Measurements from ENCODE around the gene PPP1R3F. TPM values are rescaled to one million over a fixed set of nuclear protein-coding genes. Genes with fewer than 3 reads are reported as not detected.

The PPP1R3F gene
- total RNA-seq, 1 experiment from 2014 or later, result 7.3 TPM

DNA sequence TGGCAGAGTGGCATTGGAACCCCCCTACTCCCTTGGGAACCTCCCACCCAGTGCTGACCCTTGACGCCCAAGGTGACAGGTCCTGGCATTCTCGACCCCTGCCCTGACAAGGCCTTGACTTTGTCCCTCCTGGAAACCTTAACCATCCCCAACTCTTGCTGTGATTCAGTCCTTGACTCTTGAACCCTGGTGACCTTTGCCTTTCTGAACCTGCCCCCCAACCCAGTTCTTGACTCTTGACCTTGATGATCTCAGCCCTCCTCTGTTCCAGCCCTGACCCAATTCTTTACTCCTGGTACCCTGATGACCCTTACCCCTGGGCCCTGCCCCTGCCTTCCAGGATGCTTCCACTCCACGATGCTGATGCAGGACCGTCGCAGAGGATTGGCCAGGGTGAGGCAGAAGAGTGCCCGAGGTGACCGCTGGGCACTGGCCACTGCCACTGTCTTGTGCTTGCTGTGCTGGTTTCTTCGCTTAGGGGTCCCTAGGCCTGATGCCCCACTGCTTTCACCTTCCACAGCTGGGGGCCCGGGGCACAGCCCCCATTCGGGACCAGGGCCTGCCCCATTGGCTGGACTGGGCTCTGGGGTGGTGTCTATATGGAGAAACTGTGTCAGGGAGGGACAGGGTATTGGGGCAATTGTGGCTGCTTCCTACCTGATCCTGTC lies 38.1 kb upstream of the PPP1R3F start:
- DNase-seq, result no peak
- Histone ChIP-seq H2BK15ac (ENCODE audit: low read depth, low read length) (no peak overlapping the region), H3K18ac (ENCODE audit: insufficient read length, low read depth, low read length) (no peak overlapping the region), H3K4ac (ENCODE audit: low read depth, low read length) (no peak overlapping the region), H3K9me3 (ENCODE audit: control insufficient read depth, low read depth, low read length) (peaks cover 7% of the 10 kb centered on the region), H4K8ac (replicated peaks; ENCODE audit: insufficient read length, low read depth, low read length) (no peak overlapping the region), H3K14ac (ENCODE audit: insufficient read depth, low read length) (no peak overlapping the region), H4K20me1 (ENCODE audit: control insufficient read depth, insufficient read depth, insufficient read length) (no peaks in the 10 kb centered on the region), H4K5ac (ENCODE audit: insufficient read length, low read depth, low read length) (no peak overlapping the region), H3K23me2 (ENCODE audit: insufficient read length, low read depth, low read length, poor library complexity, severe bottlenecking) (no peaks in the 10 kb centered on the region), H2BK120ac (ENCODE audit: low read depth, low read length, poor library complexity, severe bottlenecking) (no peak overlapping the region), H3K4me2 (ENCODE audit: insufficient read depth, insufficient read length, low read length) (no peak overlapping the region), H3K79me2 (ENCODE audit: insufficient read depth, low read length) (no peaks in the 10 kb centered on the region), H2AK5ac (ENCODE audit: insufficient read length, low read length) (no peak overlapping the region), H2AFZ (ENCODE audit: low read length) (no peak overlapping the region), H3K27ac (ENCODE audit: insufficient read length, low read depth, low read length) (no peak overlapping the region), H2BK12ac (ENCODE audit: insufficient read length, low read depth, low read length) (no peak overlapping the region), H3K9ac (ENCODE audit: extremely low read depth, insufficient read length, low read length) (no peak overlapping the region), H3T11ph (ENCODE audit: low read length) (no peak overlapping the region), H2BK5ac (ENCODE audit: insufficient read length, low read length) (no peak overlapping the region), H2BK20ac (ENCODE audit: low read depth, low read length, poor library complexity, severe bottlenecking) (no peak overlapping the region), H3K27me3 (ENCODE audit: insufficient read depth, low read length) (no peaks in the 10 kb centered on the region), H3K23ac (ENCODE audit: insufficient read length, low read depth, low read length) (no peak overlapping the region), H3K56ac (ENCODE audit: insufficient read length, low read depth, low read length) (no peak overlapping the region), H3K79me1 (ENCODE audit: insufficient read depth, low read depth, low read length, poor library complexity, severe bottlenecking) (no peaks in the 10 kb centered on the region), H4K91ac (ENCODE audit: insufficient read length, low read depth, low read length) (no peak overlapping the region), H3K4me1 (ENCODE audit: insufficient read depth, low read length) (no peaks in the 10 kb centered on the region; the same call in 1 of the 2 replicates)
- H3K27ac Mint-ChIP-seq, result peak overlapping the region in 1 of 3 experiments; percentile 44; a peak in 3 of 7 replicates
- peaks cover 62 to 79% of the 10 kb centered on the region in 2 experiments for H3K9me3 Mint-ChIP-seq
- H3K4me1 Mint-ChIP-seq, result peaks cover 9 to 21% of the 10 kb centered on the region in 2 experiments
- peaks cover 0 to 4% (median 1%) of the 10 kb centered on the region in 3 experiments; a peak in 3 of 7 replicates for H3K36me3 Mint-ChIP-seq (ENCODE audit: insufficient read depth in 1 of 3, low read depth in 3 of 3)
- peak overlapping the region; percentile 69 to 81; a peak in 2 of 5 replicates for H3K4me3 Mint-ChIP-seq
- no CpG with 5 or more reads among the region's 10 CpGs for WGBS (ENCODE audit: extremely low coverage, insufficient read length, low lambda C conversion rate)
- peaks cover 4% of the 10 kb centered on the region for H3K27me3 Mint-ChIP-seq (ENCODE audit: low read depth)
- TF ChIP-seq, protein P1, sequence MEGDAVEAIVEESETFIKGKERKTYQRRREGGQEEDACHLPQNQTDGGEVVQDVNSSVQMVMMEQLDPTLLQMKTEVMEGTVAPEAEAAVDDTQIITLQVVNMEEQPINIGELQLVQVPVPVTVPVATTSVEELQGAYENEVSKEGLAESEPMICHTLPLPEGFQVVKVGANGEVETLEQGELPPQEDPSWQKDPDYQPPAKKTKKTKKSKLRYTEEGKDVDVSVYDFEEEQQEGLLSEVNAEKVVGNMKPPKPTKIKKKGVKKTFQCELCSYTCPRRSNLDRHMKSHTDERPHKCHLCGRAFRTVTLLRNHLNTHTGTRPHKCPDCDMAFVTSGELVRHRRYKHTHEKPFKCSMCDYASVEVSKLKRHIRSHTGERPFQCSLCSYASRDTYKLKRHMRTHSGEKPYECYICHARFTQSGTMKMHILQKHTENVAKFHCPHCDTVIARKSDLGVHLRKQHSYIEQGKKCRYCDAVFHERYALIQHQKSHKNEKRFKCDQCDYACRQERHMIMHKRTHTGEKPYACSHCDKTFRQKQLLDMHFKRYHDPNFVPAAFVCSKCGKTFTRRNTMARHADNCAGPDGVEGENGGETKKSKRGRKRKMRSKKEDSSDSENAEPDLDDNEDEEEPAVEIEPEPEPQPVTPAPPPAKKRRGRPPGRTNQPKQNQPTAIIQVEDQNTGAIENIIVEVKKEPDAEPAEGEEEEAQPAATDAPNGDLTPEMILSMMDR (conservative IDR thresholded peaks at IDR 0.05), result no peak

Measured in H9 (cell line).